ENCODE measurements around the gene BCKDHA.

The BCKDHA gene

DNA sequence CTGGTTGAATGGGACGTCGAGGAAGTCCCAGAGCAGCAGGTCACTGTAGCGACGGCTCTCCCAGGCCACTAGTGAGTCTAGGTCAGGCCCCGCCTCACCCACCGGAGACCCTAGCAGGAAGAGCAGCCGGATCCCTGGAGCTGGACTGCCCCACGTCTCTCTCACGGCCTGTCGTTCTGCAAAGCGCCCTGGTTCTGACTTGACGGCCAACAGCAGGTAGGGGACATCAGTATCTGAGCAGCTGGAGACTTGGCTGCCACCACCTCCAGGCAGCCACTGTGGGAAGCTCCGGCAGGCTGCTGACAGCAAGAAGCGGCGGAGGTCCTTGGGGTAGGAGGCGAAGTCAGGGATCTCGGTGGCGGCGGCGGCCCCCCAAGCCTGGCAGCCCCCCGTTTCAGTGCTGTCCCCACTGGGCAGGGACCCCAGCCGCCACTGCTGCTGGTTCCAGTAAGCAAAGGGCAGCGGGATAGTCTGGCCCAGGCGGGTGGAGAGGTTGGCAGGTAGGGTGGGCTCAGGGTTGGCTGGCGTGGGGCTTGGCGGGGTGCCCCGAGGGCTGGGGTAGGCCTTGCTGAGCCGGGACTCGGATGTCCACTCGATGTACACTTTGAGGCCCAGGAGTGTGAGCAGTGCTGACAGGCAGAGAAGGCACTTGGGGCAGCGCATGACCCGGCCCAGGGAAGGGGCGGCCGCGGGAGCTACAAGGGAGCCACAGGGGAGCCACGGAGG lies 28.7 kb downstream of the BCKDHA start:
- TF ChIP-seq, protein P1, sequence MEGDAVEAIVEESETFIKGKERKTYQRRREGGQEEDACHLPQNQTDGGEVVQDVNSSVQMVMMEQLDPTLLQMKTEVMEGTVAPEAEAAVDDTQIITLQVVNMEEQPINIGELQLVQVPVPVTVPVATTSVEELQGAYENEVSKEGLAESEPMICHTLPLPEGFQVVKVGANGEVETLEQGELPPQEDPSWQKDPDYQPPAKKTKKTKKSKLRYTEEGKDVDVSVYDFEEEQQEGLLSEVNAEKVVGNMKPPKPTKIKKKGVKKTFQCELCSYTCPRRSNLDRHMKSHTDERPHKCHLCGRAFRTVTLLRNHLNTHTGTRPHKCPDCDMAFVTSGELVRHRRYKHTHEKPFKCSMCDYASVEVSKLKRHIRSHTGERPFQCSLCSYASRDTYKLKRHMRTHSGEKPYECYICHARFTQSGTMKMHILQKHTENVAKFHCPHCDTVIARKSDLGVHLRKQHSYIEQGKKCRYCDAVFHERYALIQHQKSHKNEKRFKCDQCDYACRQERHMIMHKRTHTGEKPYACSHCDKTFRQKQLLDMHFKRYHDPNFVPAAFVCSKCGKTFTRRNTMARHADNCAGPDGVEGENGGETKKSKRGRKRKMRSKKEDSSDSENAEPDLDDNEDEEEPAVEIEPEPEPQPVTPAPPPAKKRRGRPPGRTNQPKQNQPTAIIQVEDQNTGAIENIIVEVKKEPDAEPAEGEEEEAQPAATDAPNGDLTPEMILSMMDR (IDR thresholded peaks at IDR 0.05) = no peak

DNA sequence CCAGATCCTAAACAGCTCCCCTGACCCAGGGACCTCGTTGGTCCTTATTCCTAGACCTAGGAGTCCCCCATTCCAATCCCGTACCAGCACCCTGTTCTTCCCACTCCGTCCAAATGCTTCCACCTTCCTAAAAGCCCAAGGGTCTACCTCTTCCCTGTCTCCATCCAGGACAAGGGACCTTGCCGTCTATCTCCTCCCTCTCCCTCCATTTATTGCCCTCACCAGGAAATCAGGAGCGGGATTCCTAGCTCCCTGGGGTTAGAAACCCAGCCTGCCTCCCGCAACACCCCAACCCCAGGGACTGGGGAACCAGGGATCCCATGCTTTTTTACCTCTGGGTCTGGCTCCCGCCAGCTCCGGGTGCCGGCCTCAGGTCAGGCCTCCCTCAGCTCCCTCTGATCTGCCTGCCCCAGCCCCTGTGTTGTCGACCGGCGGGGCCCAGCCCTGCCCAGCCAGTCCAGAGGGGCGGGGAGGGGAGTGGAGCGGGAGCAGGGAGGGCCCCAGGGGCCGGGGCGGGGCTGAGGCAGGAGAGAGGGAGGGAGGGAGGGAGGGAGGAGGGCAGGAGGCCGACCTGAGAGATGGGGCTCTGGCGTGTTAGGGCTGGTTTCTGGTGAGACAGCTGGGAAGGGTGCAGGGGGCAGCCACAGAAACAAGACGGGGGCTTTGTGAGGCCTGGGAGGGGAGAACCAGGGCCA lies 29.5 kb downstream of the BCKDHA start, which contains the start of gene B3GNT8:
Gene B3GNT8, minus strand, starts transcription at position 423 of the 695 bp plus-strand sequence. CDS start 596 bp downstream, outside the sequence.
- TF ChIP-seq, protein P1 (IDR thresholded peaks at IDR 0.05) = no peak

DNA sequence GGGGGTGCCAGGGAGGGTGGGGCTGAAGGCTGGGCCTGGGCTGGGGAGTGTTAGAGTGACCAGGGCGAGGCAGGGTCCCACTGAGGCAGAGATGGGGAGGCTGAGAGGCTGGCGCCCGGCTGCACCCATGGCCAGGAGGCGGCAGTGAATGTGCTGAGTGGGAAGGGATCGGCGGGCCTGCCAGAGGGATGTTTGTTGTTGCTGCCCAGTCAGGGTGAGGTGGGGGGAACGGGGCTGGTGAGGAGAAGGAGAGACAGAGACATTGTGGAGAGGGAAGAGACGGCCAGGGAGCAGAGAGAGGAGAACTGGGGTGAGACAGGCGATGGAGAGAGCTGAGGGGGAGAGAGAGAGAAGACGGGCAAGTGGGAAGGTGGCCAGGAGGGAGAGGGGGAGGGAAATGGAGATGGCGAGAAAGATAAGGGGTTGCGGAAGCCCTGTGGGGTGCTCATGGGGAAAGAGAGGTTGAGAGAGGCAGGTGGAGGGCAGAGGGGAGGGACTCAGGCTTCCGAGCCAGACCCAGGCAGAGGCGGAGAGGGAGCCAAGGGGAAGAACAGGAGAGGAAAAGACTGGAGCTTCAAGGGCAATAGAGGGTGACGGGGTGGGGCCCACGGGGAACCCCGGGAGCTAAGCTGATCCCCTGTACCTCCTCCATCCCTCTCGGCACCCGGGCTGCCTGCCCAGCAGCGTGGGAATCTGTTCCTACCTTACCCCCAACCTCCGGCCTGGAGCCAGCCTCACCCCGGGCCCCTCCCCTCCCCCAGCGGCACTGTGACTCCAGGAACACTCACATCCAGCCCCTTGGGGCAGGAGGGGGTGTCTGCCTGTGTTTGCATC lies 30.2 kb downstream of the BCKDHA start:
- TF ChIP-seq, protein P1 (IDR thresholded peaks at IDR 0.05) = no peak

DNA sequence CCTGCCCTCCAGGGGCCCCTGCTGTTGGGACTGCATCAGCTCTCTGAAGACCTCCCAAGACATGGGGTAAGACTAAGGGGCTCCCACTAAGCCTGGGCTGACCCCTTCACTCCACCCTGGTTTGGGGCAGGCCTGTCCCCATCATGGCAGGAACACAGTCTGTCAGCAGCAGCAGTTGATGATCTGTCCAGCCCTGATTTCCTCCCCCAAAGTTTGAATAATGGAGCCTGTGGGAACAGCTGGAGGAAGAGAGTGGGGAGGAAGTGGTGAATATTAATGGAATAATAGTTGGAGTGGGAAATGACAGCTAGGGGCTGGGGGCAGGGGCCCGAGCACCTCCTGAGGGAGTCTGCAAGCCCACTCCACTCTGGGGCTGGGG lies 30.9 kb downstream of the BCKDHA start:
- TF ChIP-seq, protein P1 (IDR thresholded peaks at IDR 0.05) = no peak

DNA sequence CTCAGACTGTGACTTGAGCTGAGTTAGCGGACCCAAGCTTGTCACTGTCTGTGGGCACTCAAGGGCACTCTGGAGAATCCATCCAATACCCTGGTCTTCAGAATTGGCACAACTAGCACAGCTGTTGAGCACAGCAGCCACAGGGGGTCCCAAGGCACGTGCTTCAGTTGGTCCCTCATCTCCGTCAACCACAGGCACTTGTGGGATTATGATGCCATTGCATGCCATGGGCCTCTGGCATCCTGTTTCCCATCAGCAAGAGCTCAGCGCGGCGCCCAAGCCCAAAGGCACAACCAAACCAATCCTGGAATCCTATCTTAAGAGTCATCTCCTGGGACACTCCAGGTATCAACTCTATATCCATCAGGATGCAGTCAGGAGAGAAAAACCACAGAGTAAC lies 33.3 kb downstream of the BCKDHA start:
- TF ChIP-seq, protein P1 (IDR thresholded peaks at IDR 0.05) = no peak

DNA sequence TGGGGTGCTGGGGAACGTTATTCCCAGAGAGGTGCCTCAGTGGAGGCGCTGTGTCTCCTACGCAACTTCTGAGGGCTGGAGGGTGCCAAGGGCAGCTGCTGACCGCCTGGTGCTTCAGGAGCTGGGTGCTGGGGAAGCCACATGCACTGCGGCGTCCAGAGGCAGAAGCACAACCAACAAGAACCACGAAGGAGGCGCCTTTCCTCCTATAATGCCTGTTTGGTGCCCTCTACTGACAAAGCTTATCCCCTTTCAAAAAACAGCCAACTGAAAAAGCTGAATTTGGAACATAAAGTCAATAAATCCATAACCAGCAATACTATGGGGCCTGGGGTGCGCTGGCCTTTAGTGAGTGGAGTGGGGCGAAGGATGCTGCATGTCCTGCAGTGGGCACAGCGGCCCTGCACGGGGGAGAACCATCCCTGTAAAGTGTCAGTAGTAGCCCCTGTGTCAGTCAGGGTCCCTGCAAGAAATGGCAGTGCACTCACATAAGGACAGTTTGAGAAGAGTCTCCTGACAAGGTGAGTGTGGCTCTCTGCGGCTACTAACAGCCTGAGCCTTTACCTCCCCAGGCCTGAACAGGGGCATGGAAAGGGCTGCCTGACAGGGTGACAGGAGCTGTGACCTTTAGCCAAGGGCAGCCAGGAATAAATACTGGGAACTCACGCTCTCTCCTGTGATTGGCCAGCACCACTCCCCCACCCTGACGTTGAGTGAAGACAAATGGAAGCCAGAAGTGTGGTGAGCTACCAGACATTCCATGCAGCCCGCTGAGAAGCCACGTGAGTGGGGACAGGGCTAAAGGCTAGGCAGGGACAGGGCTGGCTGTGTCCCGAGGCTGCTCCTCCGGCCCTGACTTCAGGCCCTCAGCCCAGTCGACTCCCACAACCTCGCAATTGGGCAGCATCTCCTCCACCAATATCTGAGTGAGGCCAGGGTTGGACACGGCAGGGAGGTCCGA lies 34.1 kb downstream of the BCKDHA start:
- TF ChIP-seq, protein P1 (IDR thresholded peaks at IDR 0.05) = no peak
